A673 (cell line): ENCODE results near the gene DCP1B.

ENCODE experiments used
- EZH2 ChIP-seq: fragments of 200-600 bp; sonication (generic); IDR thresholded peaks from 2 replicates; pipeline ENCODE4 v1.6.1; 2017; ENCODE audit warnings: borderline replicate concordance, low read depth, mild to moderate bottlenecking, mixed read lengths, antibody characterized with exemption, low read length; ENCODE audit not compliant: poor library complexity, severe bottlenecking
- TF ChIP-seq, protein P1 (sequence below): fragments of 300-800, 200-600 bp; sonication (generic); conservative IDR thresholded peaks from 2 replicates; pipeline ENCODE4 v1.5.1; 2017; ENCODE audit warnings: low read depth, mild to moderate bottlenecking, antibody characterized with exemption, low read length, moderate library complexity, mixed read lengths

- no peak for TF ChIP-seq EZH2
- TF ChIP-seq, protein P1, sequence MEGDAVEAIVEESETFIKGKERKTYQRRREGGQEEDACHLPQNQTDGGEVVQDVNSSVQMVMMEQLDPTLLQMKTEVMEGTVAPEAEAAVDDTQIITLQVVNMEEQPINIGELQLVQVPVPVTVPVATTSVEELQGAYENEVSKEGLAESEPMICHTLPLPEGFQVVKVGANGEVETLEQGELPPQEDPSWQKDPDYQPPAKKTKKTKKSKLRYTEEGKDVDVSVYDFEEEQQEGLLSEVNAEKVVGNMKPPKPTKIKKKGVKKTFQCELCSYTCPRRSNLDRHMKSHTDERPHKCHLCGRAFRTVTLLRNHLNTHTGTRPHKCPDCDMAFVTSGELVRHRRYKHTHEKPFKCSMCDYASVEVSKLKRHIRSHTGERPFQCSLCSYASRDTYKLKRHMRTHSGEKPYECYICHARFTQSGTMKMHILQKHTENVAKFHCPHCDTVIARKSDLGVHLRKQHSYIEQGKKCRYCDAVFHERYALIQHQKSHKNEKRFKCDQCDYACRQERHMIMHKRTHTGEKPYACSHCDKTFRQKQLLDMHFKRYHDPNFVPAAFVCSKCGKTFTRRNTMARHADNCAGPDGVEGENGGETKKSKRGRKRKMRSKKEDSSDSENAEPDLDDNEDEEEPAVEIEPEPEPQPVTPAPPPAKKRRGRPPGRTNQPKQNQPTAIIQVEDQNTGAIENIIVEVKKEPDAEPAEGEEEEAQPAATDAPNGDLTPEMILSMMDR, result no peak
Observed at GRCh38 chr12:1929985-1930802, 74.1 kb downstream of the DCP1B start.
